Activated T-cell treated with anti-CD3 and anti-CD28 coated beads for 48 hours (primary cell): ENCODE data around the gene TIMMDC1.
"Not testable (repeated sequence)": the region's sequence is repeated elsewhere in the genome, so short reads cannot be mapped to it uniquely, and the experiment has no call there.

Experiments used
- DNase-seq: peaks from one replicate; pipeline ENCODE4 v3.0.0-alpha.2; 2020; ENCODE audit warnings: low read depth

Gene TIMMDC1

GRCh38 chr3:119510690-119511089 is 12.3 kb downstream of the TIMMDC1 start:
- no peak for DNase-seq

GRCh38 chr3:119514637-119515036 is 16.3 kb downstream of the TIMMDC1 start:
- DNase-seq, result no peak

- no peak for DNase-seq
Measured at GRCh38 chr3:119517112-119517511, 18.8 kb downstream of the TIMMDC1 start.

- DNase-seq, result no peak
Measured at GRCh38 chr3:119518026-119518425, 19.7 kb downstream of the TIMMDC1 start.

GRCh38 chr3:119524931-119525662 is 26.8 kb downstream of the TIMMDC1 start:
- no peak for DNase-seq

- no peak for DNase-seq
Measured at GRCh38 chr3:119527714-119528113, 29.4 kb downstream of the TIMMDC1 start.

- no peak for DNase-seq
Measured at GRCh38 chr3:119529883-119530282, 31.5 kb downstream of the TIMMDC1 start.

- DNase-seq, result no peak
Measured at GRCh38 chr3:119530456-119530855, 32.1 kb downstream of the TIMMDC1 start.

- DNase-seq, result no peak
Measured at GRCh38 chr3:119531151-119531550, 32.8 kb downstream of the TIMMDC1 start.

- no peak for DNase-seq
Measured at GRCh38 chr3:119534296-119534695, 35.9 kb downstream of the TIMMDC1 start.

GRCh38 chr3:119536757-119537156 is 38.4 kb downstream of the TIMMDC1 start:
- DNase-seq, result no peak

GRCh38 chr3:119538772-119539171 is 40.4 kb downstream of the TIMMDC1 start:
- no peak for DNase-seq

- DNase-seq, result no peak
Measured at GRCh38 chr3:119541547-119541946, 43.2 kb downstream of the TIMMDC1 start.

GRCh38 chr3:119542168-119542767 is 43.9 kb downstream of the TIMMDC1 start:
- DNase-seq, result no peak

GRCh38 chr3:119543147-119543546 is 44.8 kb downstream of the TIMMDC1 start:
- no peak for DNase-seq

- no peak for DNase-seq
Measured at GRCh38 chr3:119547227-119547626, 48.9 kb downstream of the TIMMDC1 start.

- no peak for DNase-seq
Measured at GRCh38 chr3:119548341-119548740, 50.0 kb downstream of the TIMMDC1 start.

GRCh38 chr3:119550192-119550910 is 52.0 kb downstream of the TIMMDC1 start:
- DNase-seq, result no peak

GRCh38 chr3:119551598-119551997 is 53.3 kb downstream of the TIMMDC1 start:
- DNase-seq, result no peak

GRCh38 chr3:119552928-119553327 is 54.6 kb downstream of the TIMMDC1 start:
- DNase-seq, result not testable (repeated sequence)

- DNase-seq, result no peak
Measured at GRCh38 chr3:119553823-119554415, 55.6 kb downstream of the TIMMDC1 start.

GRCh38 chr3:119555309-119555735 is 57.0 kb downstream of the TIMMDC1 start:
- DNase-seq, result no peak

- DNase-seq, result no peak
Measured at GRCh38 chr3:119555929-119556328, 57.6 kb downstream of the TIMMDC1 start.
